ENCODE results near the gene CRYZ.

The CRYZ gene

DNA sequence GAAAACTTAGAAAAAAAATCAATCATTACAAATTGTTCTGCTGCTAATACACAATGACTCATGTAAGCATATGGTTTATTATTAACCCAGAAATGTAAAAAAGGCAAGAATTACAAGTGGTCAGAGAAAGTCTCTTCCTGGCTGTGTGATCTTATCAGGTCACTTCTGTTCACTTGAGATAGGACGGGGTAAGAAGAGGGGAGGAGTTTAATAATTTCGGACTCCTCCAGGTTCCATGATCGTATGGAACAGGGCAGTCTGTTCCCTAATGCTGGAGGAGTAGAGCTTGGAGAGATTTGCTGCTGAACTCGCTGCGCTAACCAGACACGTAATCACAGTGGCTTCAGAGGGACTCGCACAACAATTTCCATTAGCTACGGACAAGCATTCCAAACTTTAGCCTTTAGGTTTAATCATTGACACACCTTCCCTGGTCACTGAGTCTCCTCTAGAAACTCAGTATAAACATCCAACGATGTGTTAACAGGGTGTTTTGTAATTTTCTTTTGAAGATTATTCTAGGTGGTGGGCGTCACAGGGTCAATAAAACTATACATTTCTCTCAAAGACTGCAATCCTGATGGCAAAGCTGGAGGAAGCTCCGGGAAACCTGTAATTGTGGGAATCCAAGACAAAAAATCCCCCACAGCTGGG lies 1.3 kb downstream of the CRYZ start:
- no peak for DNase-seq (ENCODE audit: low read depth in 2 of 2)

DNA sequence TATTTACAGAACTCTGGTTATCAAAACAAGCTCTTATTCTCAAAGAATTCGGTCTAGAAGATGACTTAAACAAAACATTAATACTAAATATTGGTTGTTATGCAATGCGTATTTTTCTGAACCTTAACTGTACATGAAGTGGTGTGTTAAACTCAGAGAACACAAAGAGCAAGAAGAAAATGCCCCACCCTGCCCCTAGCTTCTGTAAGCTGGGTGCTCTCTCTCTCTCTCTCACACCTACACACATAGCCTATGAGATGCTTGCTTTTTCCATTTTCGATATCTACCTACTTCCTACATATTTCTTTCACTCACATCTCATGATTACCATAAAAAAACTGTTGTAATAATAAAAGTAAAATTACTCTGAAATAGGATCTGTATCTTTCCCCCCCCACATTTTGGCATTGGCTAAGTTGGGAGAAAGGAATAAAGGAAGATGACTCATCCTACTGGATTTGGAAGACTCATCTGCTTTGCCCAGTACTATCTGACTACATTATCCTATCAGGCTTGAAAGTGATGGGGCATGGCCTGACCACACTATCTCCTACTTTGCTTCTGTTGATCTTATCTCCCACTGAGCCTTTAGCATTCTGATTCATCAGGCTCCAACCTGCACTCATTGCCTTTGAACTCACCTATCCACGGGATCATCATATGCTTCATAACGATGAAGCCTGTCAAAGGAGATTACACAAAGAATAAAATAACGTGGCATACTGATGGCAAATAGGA lies 2.9 kb downstream of the CRYZ start:
- no peak for DNase-seq (ENCODE audit: low read depth in 2 of 2)

- no peak for DNase-seq (ENCODE audit: low read depth in 2 of 2)
Observed at GRCh38 chr1:74728736-74729135, 4.1 kb downstream of the CRYZ start.

GRCh38 chr1:74726063-74726462 lies 6.8 kb downstream of the CRYZ start:
- DNase-seq (ENCODE audit: low read depth in 2 of 2): no peak

DNA sequence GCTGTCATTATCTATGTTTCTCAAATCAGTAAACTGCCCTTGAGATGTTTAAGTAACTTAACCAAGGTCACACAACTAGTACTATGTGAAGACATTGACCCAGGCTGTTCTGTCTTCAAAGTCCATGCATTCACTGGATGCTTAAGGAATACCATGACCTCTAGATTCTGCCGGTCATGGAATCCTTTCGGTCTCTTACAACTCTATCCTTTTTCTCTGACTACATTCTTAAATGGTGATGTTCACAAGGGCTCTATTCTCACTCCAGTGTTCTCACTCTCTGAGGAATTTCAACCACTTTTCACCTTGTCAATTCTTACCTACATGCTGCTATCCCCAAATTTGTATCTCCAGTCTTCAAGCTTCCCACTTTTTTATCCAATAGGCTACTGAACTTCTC lies 15.2 kb downstream of the CRYZ start:
- DNase-seq (ENCODE audit: low read depth in 2 of 2): no peak

DNA sequence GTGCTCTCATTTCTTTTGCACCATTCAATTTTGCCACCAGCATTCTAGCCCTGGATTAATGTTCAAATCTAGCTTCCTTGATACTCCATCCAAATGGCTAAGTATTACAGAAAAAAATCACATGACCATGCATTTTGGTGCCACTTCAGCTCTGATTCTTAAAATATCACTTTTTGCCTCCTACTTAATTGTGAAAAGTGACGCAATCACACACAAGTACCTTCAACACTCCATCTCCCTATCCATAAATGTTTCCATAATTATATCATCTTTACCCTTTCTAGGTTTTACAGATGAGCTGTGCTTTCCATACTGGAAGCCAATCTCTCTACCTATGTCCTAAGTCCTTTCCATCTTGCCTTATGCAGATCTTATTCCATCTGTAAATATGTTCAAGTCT lies 16.0 kb downstream of the CRYZ start:
- DNase-seq (ENCODE audit: low read depth in 2 of 2): no peak

- no peak for DNase-seq (ENCODE audit: low read depth in 2 of 2)
Observed at GRCh38 chr1:74715806-74716205, 17.0 kb downstream of the CRYZ start.

DNA sequence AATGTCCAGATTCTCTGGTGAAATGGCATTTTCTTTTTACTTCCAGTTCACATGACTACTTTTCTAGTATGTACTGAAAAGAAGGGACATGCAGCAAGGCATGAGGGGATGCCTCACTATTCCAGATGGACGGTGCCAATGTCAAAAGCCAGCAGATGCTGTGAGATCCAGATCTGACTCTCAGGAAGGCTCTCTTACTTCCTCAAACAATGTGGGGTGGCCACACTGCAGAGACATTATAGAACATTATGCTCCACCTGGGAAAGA lies 17.7 kb downstream of the CRYZ start:
- no peak for DNase-seq (ENCODE audit: low read depth in 2 of 2)

DNA sequence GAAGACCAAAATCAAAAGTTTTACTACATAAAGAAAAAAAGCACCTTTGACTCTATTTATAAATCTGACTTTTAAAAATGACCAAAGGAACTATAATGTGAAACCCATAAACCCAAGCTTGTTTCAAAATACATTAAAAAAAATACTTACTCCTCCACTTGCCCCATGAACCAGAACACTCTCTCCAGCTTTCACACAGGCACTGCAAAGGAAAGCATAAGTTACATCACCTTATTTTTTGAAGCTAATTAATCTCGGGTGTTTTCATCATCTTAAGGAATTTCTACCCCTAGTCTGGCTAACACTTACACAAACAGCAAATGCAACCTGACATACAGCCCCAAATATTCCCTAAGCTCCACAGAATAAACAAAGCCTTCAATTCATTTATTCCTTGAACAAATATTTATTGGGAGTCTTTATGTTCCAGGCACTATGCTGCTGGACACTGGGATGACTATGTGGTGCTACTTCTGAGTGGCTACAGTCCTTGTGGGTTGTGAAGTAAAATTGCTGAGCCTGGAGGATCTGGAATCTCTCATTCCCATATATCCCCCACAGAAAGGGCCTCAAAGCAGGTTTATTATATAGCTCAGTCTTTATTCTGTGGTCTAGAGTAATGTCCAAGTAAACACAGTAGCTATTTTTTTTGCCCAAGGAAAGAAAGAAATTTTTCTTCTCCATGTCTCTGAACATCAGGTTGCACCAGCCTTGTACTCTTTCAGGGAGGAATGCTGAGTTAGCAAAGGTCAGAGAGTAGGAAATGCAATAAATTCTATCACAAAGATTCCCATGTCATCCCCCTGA lies 18.2 kb downstream of the CRYZ start:
- DNase-seq (ENCODE audit: low read depth in 2 of 2): no peak

DNA sequence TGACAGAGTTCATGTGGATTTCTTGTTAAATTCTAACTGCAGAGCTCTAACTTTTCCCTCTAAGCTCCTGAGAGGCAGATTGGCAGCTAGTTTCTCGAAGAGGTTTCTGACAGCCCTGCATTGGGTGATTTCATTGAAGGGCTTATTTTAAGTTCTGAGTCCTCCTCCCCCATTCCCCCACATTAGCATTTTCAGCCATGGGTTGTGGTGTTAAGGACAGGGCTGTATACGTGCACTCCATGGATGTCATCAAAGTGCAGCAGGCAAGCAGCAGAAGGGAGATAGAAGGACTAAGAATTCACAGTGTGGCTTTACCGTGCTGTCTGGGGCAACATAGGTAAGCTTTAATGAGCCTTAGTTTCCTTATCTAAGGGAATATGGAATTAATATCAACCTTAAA lies 19.0 kb downstream of the CRYZ start:
- no peak for DNase-seq (ENCODE audit: low read depth in 2 of 2)

- no peak for DNase-seq (ENCODE audit: low read depth in 2 of 2)
Observed at GRCh38 chr1:74712881-74713280, 20.0 kb downstream of the CRYZ start.

- DNase-seq (ENCODE audit: low read depth in 2 of 2): no peak
Observed at GRCh38 chr1:74703386-74704182, 29.3 kb downstream of the CRYZ start.

DNA sequence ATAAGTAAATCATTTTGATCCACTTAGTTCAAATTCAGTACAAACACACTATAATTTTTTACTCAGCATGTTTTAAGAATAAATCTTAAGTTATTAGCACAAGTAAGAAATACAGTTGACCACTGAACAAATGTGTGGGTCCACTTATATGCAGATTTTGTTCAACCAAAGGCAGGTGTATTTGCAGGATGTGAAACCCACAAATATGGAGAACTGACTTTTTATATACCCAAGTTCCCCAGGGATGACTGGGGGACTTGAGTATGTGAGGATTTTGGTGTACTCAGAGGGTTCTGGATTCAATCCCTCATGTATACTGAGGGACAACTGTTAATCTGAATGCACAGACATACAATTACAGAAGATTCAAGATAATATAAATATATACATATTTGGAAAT lies 33.5 kb downstream of the CRYZ start:
- no peak for DNase-seq (ENCODE audit: low read depth in 2 of 2)

GRCh38 chr1:74697832-74698231 lies 35.0 kb downstream of the CRYZ start:
- DNase-seq (ENCODE audit: low read depth in 2 of 2): no peak

DNA sequence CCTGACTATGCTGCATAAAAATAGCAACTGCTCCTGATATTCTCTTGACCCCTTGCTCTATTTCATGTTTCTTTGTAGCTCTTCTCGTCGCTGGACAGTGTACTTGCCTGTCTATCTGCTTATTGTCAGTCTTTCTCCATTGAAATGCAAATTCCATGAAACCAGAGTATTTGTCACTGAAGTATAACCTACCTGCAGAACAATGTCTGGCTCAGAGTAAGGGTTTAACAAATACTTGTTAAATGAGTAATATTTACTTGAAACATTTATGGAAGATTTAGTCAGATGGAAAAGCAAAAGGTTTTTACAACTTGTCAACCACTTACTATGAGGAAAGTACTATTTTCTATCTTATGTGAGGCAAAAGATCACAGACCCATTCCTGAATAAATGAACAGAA lies 39.4 kb downstream of the CRYZ start:
- no peak for DNase-seq (ENCODE audit: low read depth in 2 of 2)

- DNase-seq (ENCODE audit: low read depth in 2 of 2): no peak
Observed at GRCh38 chr1:74690909-74691308, 41.9 kb downstream of the CRYZ start.

DNA sequence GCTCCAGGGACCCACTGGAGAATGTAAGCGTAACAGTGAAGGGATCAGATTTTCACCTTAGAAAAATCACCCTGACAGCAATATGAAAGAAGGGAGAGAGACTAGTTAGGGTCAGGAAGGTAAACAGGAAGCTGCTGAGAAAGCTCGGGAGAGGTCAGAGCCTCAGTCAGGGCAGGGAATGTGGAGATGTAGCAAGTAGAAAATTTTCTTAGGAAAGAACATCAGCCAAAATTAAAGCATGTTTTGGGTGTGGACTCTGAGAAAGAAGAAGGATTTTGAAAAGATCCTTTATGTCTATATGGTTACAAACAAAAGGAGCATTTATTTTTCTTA lies 42.5 kb downstream of the CRYZ start:
- no peak for DNase-seq (ENCODE audit: low read depth in 2 of 2)

- peak in 1 of 2 donors; percentile 21 for DNase-seq (ENCODE audit: low read depth in 2 of 2)
Observed at GRCh38 chr1:74689621-74690363, 43.1 kb downstream of the CRYZ start.

DNA sequence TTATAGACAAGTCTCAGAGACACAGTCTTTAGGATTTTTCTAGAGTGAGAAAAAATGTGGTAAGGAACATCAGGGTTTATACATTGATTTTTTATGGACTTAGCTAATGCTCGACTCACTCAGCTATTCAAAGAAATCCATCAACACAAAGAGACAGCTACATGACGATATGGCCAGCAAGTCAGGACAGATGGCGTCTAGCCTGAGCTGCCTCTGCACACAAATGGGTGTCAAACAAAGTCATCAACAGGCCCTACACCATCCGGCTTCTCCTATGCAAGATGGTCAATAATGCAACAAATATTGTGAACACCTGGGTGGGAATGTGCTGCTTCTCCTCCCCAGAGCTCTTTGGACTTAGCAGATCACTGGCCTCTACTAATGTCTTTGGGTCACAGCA lies 45.9 kb downstream of the CRYZ start:
- DNase-seq (ENCODE audit: low read depth in 2 of 2): no peak

DNA sequence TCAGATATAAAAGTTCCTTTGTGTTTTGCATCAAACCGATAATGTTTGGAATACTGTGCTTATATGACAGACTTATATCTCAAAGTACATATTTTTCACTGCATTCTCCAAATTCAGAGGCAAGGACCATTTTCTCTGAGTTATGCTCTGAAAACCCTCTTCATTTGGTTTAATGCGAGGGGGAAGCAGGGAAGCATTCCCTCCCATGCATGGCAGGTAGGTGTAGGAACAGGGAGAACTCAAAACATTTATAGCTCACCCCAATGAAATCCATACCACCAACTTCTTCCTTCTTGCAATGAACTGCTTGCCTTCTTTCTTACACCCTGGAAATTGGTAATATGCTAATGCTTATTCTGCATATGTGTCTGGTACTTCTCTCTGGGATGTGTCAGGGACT lies 48.5 kb downstream of the CRYZ start:
- no peak for DNase-seq (ENCODE audit: low read depth in 2 of 2)

DNA sequence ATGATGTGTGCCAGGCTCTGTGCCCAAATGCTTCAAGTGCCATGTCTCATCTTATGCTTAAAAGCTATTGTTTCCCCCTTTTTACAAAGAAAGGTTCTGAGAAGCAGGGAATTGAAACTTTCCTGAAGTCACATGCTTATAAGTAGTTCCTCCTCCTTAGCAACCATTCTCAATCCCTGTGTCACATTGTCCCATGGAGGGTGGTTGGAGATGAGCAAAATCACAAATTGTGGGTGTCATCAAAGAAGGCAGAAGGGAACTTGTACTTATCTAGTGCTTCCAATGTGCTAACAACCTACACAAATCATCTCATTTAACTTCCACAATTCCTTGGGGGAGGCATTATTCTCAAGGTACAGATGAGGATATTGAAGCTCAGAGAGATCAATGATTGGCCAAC lies 49.2 kb downstream of the CRYZ start:
- DNase-seq (ENCODE audit: low read depth in 2 of 2): no peak

GRCh38 chr1:74681851-74682250 lies 51.0 kb downstream of the CRYZ start:
- no peak for DNase-seq (ENCODE audit: low read depth in 2 of 2)
